Upper lobe of left lung (tissue), 6 donors: ENCODE results near the gene ANKDD1A. TPM values are rescaled to one million over a fixed set of nuclear protein-coding genes. Genes with fewer than 3 reads are reported as not detected.

Experiments used
- ATAC-seq, 2 donors: fragments of 200-7000 bp; cut with Tn5 transposase; one replicate each; pipeline ENCODE4 v1.9.1; 2022; ENCODE audit warnings: mild to moderate bottlenecking in 2 of 2, moderate library complexity in 2 of 2; ENCODE audit not compliant: low FRiP score in 2 of 2
- DNase-seq, 2 donors: peaks; one replicate each; pipeline ENCODE4 v3.0.0-alpha.2; 2019 to 2020
- H3K27ac ChIP-seq, 4 donors: fragments of 200-600 bp; sonication (generic); one replicate each; pipeline ENCODE4 v1.5.1; 2016 to 2019
- H3K27me3 ChIP-seq, 4 donors: fragments of 200-600 bp; sonication (generic); one replicate each; pipeline ENCODE4 v1.5.1; 2017 to 2019
- H3K36me3 ChIP-seq, 4 donors: fragments of 200-600 bp; sonication (generic); one replicate each; pipeline ENCODE4 v1.5.1; 2016 to 2019
- H3K4me1 ChIP-seq, 4 donors: fragments of 200-600 bp; sonication (generic); one replicate each; pipeline ENCODE4 v1.5.1; 2018 to 2019
- H3K4me3 ChIP-seq, 4 donors: fragments of 200-600 bp; sonication (generic); one replicate each; pipeline ENCODE4 v1.5.1; 2017 to 2019; ENCODE audit warnings: mild to moderate bottlenecking in 2 of 4, moderate library complexity in 1 of 4
- H3K9me3 ChIP-seq, 4 donors: fragments of 200-600 bp; sonication (generic); one replicate each; pipeline ENCODE4 v1.5.1; 2018 to 2019
- EP300 ChIP-seq, 4 donors: sonication (generic); formaldehyde crosslinking; IDR thresholded peaks; one replicate each; pipeline ENCODE4 v1.5.1; 2017; ENCODE audit warnings: antibody characterized with exemption in 4 of 4, control low read depth in 2 of 4
- POLR2A ChIP-seq, 4 donors: fragments of 450-650 bp; IDR thresholded peaks; one replicate each; pipeline ENCODE4 v1.5.1; 2016 to 2017; ENCODE audit warnings: antibody characterized with exemption in 4 of 4, mild to moderate bottlenecking in 2 of 4
- POLR2AphosphoS5 ChIP-seq, 2 donors: sonication (generic); formaldehyde crosslinking; IDR thresholded peaks; one replicate each; pipeline ENCODE4 v1.5.1; 2017; ENCODE audit warnings: antibody characterized with exemption in 2 of 2
- WGBS, 2 donors: methylation state at CpG; one replicate each; pipeline ENCODE4 v1.1.5; 2017 to 2018; 5-methylcytosine and 5-hydroxymethylcytosine counted together
- total RNA-seq, 6 donors: library from RNA; depleted of rRNA in 4 of 6; stranded (reverse); fragments of >200 nt in 4 of 6; gene quantifications; one replicate each; pipeline versions ENCODE4 v1.1.0 to v1.2.1, GENCODE V29; 2016 to 2021
- TF ChIP-seq, protein P1 (sequence below), 6 experiments: fragments of 450-650 bp in 4 of 6; fragments of 200-600 bp in 2 of 6; sonication (generic) in 2 of 6; IDR thresholded peaks; one replicate each; pipeline ENCODE4 v1.5.1; 2016 to 2019; ENCODE audit warnings: antibody characterized with exemption in 6 of 6
- donor health status: DM: no; HTN: no; CAD: no; lungs with moderate emphysema.
- donor health status: DM: no; HTN: yes; CAD: no; lungs with severe emphysema.

Gene ANKDD1A
- total RNA-seq, 6 donors from 2014 or later, result 4.8 to 13.1 (median 6.2) TPM

DNA sequence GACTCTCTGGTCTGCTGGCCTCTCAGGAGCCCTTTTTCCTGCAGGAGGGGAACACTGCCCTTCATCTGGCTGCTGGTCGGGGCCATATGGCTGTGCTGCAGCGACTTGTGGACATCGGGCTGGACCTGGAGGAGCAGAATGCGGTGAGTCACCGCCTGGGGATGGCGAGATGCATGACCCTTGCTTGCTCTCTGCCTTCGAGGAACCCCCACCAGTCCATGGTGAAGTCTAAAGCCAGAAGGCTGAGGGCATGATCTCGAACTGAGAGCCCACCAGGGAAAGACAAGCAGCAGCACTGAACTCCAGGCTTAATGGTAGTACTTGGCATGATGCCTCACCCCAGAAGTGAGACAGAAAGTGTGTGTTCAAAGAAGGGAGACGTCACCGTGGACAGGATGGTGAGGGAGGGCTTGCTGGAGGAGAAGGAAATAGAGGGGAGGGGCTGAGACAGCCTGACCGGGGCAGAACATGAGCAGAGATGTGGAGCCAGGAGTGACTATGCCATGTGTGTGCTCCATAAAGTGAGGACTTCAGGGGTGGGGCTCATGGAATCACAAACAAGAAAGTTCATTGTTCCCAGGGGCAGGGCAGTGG, 19.2 kb downstream of the ANKDD1A start:
- H3K36me3 ChIP-seq, result peaks cover 0 to 3% (median 0%) of the 10 kb centered on the region in 4 donors
- ATAC-seq, result no peak
- DNase-seq, result no peak
- 72 to 76% methylated on average over 9 to 11 of the region's 11 CpGs for WGBS, 2 donors
- H3K27me3 ChIP-seq, result no peaks in the 10 kb centered on the region
- H3K4me1 ChIP-seq, result no peaks in the 10 kb centered on the region
- H3K9me3 ChIP-seq, result no peaks in the 10 kb centered on the region
- no peak overlapping the region for H3K4me3 ChIP-seq
- no peak for TF ChIP-seq EP300 (IDR thresholded peaks at IDR 0.05)
- no peak for TF ChIP-seq POLR2AphosphoS5 (IDR thresholded peaks at IDR 0.05)
- TF ChIP-seq, protein P1, sequence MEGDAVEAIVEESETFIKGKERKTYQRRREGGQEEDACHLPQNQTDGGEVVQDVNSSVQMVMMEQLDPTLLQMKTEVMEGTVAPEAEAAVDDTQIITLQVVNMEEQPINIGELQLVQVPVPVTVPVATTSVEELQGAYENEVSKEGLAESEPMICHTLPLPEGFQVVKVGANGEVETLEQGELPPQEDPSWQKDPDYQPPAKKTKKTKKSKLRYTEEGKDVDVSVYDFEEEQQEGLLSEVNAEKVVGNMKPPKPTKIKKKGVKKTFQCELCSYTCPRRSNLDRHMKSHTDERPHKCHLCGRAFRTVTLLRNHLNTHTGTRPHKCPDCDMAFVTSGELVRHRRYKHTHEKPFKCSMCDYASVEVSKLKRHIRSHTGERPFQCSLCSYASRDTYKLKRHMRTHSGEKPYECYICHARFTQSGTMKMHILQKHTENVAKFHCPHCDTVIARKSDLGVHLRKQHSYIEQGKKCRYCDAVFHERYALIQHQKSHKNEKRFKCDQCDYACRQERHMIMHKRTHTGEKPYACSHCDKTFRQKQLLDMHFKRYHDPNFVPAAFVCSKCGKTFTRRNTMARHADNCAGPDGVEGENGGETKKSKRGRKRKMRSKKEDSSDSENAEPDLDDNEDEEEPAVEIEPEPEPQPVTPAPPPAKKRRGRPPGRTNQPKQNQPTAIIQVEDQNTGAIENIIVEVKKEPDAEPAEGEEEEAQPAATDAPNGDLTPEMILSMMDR (IDR thresholded peaks at IDR 0.05), result no peak
- TF ChIP-seq POLR2A (IDR thresholded peaks at IDR 0.05), result no peak
- no peak overlapping the region for H3K27ac ChIP-seq

DNA sequence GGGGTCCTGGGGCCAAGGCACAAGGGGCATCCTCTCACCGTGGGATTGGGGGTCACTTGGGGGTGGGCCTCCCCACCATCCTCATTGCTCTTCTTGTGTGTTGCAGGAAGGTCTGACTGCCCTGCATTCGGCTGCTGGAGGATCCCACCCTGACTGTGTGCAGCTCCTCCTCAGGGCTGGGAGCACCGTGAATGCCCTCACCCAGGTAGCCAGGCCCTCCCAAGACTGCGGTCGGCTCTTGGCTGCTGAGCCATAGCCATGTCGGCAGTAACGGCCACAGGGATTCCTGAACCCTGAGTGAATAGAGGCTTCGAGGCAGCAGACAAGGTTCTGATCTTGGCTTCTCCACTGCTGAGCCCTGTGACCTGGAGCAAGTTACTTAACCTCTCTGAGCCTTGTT, 19.7 kb downstream of the ANKDD1A start:
- TF ChIP-seq, protein P1 (IDR thresholded peaks at IDR 0.05), result no peak
- no peak for TF ChIP-seq POLR2A (IDR thresholded peaks at IDR 0.05)
- no peak overlapping the region for H3K27ac ChIP-seq

DNA sequence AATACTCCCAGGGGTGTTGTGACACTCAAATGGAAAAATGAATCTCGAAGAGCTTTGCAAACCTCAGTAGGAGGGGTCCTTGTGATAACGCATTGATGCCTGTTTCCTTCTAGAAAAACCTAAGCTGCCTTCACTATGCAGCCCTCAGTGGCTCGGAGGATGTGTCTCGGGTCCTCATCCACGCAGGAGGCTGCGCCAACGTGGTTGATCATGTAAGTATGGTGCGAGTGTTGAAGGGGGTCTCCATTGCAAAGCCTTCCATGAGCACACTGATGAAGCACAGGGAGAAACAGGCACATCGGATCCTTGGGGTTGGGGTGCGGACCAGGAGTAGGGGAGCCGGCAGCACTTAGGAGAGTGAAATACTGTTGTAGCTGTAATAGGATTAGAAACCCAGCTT, 22.3 kb downstream of the ANKDD1A start:
- no peak for TF ChIP-seq EP300 (IDR thresholded peaks at IDR 0.05)
- TF ChIP-seq, protein P1 (IDR thresholded peaks at IDR 0.05), result no peak
- TF ChIP-seq POLR2AphosphoS5 (IDR thresholded peaks at IDR 0.05), result no peak
- TF ChIP-seq POLR2A (IDR thresholded peaks at IDR 0.05), result no peak
- H3K36me3 ChIP-seq, result peaks cover 0 to 3% (median 0%) of the 10 kb centered on the region in 4 donors
- DNase-seq (no peak), ATAC-seq (no peak)
- H3K27me3 ChIP-seq, result no peaks in the 10 kb centered on the region
- WGBS, 2 donors, result 99% methylated on average over 10 to 11 of the region's 11 CpGs
- H3K9me3 ChIP-seq, result no peaks in the 10 kb centered on the region
- no peak overlapping the region for H3K27ac ChIP-seq
- no peak overlapping the region for H3K4me3 ChIP-seq
- no peaks in the 10 kb centered on the region for H3K4me1 ChIP-seq

More for the DNA sequence above, 19.7 kb downstream of the ANKDD1A start:
- WGBS, 2 donors, result 83 to 86% methylated on average over 2 to 8 of the region's 8 CpGs
- H3K27me3 ChIP-seq, result no peaks in the 10 kb centered on the region
- H3K9me3 ChIP-seq, result no peaks in the 10 kb centered on the region
- no peak overlapping the region for H3K4me3 ChIP-seq
- H3K36me3 ChIP-seq, result peaks cover 0 to 3% (median 0%) of the 10 kb centered on the region in 4 donors
- no peak for DNase-seq
- no peak for ATAC-seq
- no peaks in the 10 kb centered on the region for H3K4me1 ChIP-seq

DNA sequence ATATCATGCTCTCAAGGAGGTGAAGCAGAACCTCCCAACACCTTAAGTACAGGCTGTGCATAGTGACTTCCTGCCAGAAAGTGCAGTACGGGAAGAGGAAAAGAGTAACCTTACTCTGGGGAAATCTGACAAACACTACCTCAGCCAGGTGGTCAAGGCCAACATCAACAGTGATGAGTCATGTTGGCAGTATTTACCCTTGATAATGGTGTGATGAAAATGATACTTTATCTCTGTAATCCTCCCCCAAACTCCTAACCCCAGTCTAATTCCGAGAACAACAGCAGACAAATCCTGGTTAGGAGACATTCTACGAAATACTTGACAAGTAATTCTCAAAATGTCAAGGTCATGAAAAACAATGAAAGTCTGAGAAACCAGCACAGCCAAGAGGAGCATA, 26.5 kb downstream of the ANKDD1A start:
- Histone ChIP-seq H3K36me3 (no peaks in the 10 kb centered on the region), H3K4me3 (no peak overlapping the region), H3K4me1 (no peaks in the 10 kb centered on the region), H3K27ac (no peak overlapping the region), H3K9me3 (no peaks in the 10 kb centered on the region), H3K27me3 (no peaks in the 10 kb centered on the region)
- ATAC-seq, result no peak
- TF ChIP-seq POLR2A (IDR thresholded peaks at IDR 0.05) (no peak), EP300 (IDR thresholded peaks at IDR 0.05) (no peak), POLR2AphosphoS5 (IDR thresholded peaks at IDR 0.05) (no peak)
- TF ChIP-seq, protein P1 (IDR thresholded peaks at IDR 0.05), result no peak
- 68 to 86% methylated on average over 3 of the region's 3 CpGs for WGBS, 2 donors
- no peak for DNase-seq

DNA sequence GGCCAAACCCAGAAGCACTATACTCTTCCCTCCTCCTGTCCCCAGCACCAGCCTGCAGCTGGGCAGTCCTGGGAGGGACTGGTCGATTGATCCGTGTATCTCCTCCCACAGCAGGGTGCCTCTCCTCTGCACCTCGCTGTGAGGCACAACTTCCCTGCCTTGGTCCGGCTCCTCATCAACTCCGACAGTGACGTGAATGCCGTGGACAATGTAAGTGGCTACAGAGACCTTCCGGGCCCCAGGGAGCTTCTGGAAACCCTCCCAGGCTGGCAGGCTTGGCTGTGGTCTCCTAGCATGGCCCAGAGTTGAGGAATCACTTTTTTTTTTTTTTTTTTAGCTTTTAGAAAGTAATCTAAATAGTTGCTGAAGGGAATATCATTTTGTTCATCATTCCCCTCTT, 30.7 kb downstream of the ANKDD1A start:
- Histone ChIP-seq H3K4me3 (no peak overlapping the region), H3K27ac (no peak overlapping the region), H3K9me3 (no peaks in the 10 kb centered on the region), H3K36me3 (peaks cover 0 to 10% (median 0%) of the 10 kb centered on the region in 4 donors), H3K4me1 (no peaks in the 10 kb centered on the region), H3K27me3 (no peaks in the 10 kb centered on the region)
- ATAC-seq, result no peak
- DNase-seq, result no peak
- WGBS, 2 donors, result 87 to 88% methylated on average over 8 of the region's 8 CpGs
- TF ChIP-seq, protein P1 (IDR thresholded peaks at IDR 0.05), result no peak
- TF ChIP-seq POLR2A (IDR thresholded peaks at IDR 0.05) (no peak), EP300 (IDR thresholded peaks at IDR 0.05) (no peak)
